GM19455 (cell line): ENCODE results near the gene BORCS5.
"Not testable (repeated sequence)": the region's sequence is repeated elsewhere in the genome, so short reads cannot be mapped to it uniquely, and the experiment has no call there.

Experiments used
- ATAC-seq: cut with Tn5 transposase; IDR thresholded peaks from one replicate; pipeline ENCODE4 v1.9.1; 2021; ENCODE audit not compliant: unreplicated experiment

BORCS5 gene

GRCh38 chr12:12481631-12482030, 124.8 kb downstream of the BORCS5 start:
- ATAC-seq = no peak

- ATAC-seq = no peak
Observed at GRCh38 chr12:12482150-12482761, 125.4 kb downstream of the BORCS5 start.

GRCh38 chr12:12482959-12483358, 126.1 kb downstream of the BORCS5 start:
- no peak for ATAC-seq

GRCh38 chr12:12483438-12483837, 126.6 kb downstream of the BORCS5 start:
- no peak for ATAC-seq

GRCh38 chr12:12486661-12487240, 129.9 kb downstream of the BORCS5 start:
- ATAC-seq = no peak

GRCh38 chr12:12487490-12487889, 130.6 kb downstream of the BORCS5 start:
- no peak for ATAC-seq

GRCh38 chr12:12488296-12488695, 131.4 kb downstream of the BORCS5 start:
- no peak for ATAC-seq

- no peak for ATAC-seq
Observed at GRCh38 chr12:12488823-12489550, 132.1 kb downstream of the BORCS5 start.

GRCh38 chr12:12491606-12492005, 134.7 kb downstream of the BORCS5 start:
- no peak for ATAC-seq

- ATAC-seq = no peak
Observed at GRCh38 chr12:12492547-12492946, 135.7 kb downstream of the BORCS5 start.

GRCh38 chr12:12495536-12495935, 138.7 kb downstream of the BORCS5 start:
- ATAC-seq = no peak

GRCh38 chr12:12498210-12498609, 141.3 kb downstream of the BORCS5 start:
- ATAC-seq = no peak

- no peak for ATAC-seq
Observed at GRCh38 chr12:12499909-12500604, 143.2 kb downstream of the BORCS5 start.

GRCh38 chr12:12501121-12501520, 144.2 kb downstream of the BORCS5 start:
- no peak for ATAC-seq

GRCh38 chr12:12502130-12502814, 145.4 kb downstream of the BORCS5 start:
- not testable (repeated sequence) for ATAC-seq

- ATAC-seq = no peak
Observed at GRCh38 chr12:12502815-12503151, 145.9 kb downstream of the BORCS5 start.

- no peak for ATAC-seq
Observed at GRCh38 chr12:12503384-12504078, 146.7 kb downstream of the BORCS5 start.

GRCh38 chr12:12505544-12506495, 148.9 kb downstream of the BORCS5 start:
- ATAC-seq = no peak

- no peak for ATAC-seq
Observed at GRCh38 chr12:12506496-12506890, 149.6 kb downstream of the BORCS5 start.

- no peak for ATAC-seq
Observed at GRCh38 chr12:12507121-12507520, 150.2 kb downstream of the BORCS5 start.
